Stimulated activated CD8-positive, alpha-beta memory T cell treated with anti-CD3 and anti-CD28 coated beads, Interleukin-12 subunit alpha, Interleukin-12 subunit beta, amount 100 ng/mL, for 4 hours (primary cell): ENCODE measurements around the gene EHD2.
"Not testable (repeated sequence)": the region's sequence is repeated elsewhere in the genome, so short reads cannot be mapped to it uniquely, and the experiment has no call there.

Source experiments
- DNase-seq: peaks from one replicate; pipeline ENCODE4 v3.0.0-alpha.2; 2020; ENCODE audit warnings: low read depth

EHD2 gene

GRCh38 chr19:47750752-47751151 lies 37.5 kb downstream of the EHD2 start:
- DNase-seq = no peak

DNA sequence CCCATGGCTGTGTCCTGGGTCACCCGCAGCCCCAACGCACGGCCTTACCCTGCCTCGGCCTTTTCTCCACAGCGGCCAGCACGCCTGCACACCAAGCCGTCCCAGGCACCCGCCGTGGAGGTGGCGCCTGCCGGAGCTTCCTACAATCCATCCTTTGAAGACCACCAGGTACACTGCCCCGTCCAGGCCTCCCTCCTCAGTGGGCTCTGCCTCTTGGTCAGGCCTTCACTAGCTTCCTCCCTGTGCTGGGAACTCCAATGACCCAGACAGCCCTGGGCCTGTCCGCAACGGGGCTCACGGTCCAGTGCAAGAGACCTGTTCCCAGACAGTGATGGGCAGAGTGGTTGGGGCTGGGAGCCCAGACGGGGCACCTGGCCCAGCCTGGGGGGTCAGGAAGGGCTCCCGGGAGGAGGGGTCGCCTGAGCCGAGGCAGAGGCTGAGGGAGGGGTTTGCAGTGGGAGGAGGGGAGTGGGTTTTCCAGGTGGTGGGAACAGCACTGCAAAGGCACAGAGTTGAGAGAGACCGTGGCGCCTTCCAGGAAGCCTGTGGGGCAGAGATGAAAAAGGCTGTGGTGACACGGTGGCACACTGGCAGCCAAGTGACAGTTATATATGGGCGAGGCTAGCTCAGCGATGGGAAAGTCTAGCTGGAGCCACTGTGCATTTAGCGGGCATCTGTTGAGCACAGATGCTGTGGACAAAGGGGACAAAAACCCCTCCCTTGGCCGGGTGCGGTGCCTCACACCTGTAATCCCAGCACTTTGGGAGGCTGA lies 39.4 kb downstream of the EHD2 start:
- DNase-seq = no peak

DNA sequence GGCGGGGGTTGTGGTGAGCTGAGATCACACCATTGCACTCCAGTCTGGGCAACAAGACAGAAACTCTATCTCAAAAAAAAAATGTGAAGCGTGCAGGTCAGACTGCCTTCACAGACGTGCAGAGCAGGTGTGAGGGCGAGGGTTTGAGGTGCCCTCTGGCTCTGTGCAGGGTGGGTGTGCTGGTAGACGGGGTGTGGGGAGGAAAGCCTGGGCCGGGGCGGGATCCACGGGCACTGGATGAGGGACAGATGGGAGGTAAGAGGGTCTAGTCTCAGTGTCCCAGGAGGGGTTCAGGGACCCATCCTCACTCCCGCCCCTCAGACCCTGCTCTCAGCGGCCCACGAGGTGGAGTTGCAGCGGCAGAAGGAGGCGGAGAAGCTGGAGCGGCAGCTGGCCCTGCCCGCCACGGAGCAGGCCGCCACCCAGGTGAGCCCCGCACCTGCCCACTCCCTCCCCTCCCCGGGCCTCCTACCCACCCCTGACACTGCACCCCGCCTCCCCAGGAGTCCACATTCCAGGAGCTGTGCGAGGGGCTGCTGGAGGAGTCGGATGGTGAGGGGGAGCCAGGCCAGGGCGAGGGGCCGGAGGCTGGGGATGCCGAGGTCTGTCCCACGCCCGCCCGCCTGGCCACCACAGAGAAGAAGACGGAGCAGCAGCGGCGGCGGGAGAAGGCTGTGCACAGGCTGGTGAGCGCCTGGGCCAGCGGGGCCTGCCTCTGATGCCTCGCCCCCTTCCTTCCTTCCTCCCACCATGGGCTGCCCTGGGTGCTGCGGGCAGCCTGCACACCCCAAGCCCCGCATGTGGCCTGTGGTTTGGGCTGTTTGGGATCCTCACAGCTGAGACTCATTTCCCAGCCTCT lies 41.2 kb downstream of the EHD2 start:
- DNase-seq = no peak

DNA sequence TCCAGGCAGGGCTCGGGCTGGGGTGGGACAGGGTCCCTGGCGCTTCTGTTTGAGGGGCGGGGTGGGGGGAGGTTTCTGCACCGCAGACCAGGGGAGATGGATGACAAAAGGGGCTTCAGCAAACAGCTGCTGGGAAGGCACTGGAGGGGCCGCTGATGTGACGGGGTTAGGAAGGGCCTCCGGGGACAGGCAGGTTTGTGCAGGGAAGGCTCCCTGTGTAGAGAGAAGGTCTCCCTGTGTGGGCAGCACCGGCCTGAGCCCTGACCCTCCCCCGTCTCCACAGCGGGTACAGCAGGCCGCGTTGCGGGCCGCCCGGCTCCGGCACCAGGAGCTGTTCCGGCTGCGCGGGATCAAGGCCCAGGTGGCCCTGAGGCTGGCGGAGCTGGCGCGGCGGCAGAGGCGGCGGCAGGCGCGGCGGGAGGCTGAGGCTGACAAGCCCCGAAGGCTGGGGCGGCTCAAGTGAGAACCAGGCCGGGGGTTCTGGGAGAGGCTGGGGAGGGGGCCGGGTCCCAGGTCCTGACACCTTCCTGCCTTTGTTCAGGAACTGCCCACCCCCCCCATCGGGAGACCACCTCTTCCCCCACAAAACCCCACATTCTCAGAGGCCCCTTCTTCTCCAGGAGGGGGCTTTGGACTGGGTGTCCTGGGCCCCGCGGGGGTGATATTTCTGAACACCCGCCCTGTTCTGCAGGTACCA lies 42.0 kb downstream of the EHD2 start:
- DNase-seq = no peak

GRCh38 chr19:47755762-47756626 lies 42.8 kb downstream of the EHD2 start:
- DNase-seq = no peak

GRCh38 chr19:47756627-47756929 lies 43.4 kb downstream of the EHD2 start:
- no peak for DNase-seq

DNA sequence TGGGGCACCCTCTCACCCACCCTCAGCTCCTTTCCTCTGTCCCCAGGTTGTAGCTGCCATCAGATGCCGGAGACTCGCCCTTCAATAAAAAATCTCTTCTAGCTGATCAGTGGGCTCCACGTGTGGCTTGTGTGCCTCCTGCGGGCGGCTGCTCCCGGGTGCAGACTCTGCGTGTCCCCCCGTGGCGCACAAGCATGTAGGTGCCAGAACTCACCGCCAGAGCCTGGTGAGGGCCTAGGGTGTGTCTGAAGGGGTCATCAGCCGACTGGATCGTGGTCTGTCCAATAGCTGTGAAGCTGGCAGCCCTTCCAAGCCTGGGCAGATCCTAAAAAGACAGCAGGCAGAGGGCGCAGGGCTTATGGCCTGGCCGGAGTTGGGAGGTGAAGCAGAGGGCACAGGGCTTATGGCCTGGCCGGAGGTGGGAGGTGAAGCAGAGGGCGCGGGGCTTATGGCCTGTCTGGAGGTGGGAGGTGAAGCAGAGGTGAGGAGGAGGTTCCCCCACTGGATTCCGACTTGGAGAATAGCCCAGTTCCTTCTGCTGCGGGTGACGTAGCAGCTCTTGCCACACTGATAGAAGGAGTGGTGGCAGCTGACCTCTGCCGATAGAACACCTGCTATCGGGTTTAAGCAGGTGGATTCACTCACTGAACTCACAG lies 43.9 kb downstream of the EHD2 start:
- no peak for DNase-seq

DNA sequence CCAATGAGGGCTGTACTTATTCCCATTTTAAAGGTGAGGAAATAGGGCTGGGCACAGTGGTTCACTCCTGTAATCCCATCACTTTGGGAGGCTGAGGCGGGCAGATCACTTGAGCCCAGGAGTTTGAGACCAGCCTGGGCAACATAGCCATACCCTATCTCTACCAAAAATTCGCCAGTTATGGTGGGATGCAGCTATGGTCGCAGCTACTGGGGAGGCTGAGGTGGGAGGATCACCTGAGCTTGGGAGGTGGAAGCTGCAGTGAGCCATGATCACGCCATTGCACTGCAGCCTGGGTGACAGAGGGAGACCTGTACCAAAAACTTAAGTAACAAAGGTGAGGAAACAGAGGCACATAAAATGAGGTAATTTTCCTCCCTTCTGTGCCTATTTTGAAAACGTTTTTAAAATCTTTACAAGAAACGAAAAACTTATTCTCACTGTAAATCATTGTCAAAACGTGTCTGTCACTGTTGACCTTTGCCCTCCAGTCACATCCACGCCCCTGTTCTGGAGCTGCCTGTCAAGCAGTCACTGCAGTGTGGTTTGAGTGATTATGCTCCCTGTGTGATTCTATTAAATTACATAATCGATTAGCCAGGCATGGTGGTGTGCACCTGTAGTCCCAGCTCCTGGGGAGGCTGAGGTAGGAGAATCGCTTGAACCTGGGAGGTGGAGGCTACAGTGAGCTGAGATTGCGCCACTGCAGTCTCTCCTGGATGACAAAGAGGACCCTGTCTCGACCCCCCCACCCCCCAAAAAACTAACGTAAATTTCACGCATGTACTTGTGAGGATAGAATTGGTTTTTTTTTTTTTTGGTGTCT lies 44.6 kb downstream of the EHD2 start:
- DNase-seq = no peak

DNA sequence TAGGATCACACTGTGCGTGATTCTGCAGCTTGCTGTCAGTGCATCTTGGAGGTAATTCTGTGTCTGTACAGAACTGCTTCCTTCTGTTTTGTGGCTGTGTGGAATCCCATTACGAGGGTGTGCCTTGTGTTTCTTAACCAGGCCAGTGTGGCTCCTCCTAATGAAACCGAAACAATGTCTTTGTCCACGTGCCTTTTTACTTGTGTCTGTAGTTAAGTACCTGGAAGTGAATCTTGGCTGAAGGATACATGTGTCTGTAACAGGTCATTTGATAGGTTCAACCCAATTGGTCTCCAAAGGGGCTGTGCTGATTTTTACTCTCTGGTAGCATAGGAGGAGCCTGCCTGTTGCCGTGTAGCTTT lies 45.2 kb downstream of the EHD2 start:
- no peak for DNase-seq

- no peak for DNase-seq
Measured at GRCh38 chr19:47760632-47760999, 47.4 kb downstream of the EHD2 start.

GRCh38 chr19:47761566-47761965 lies 48.3 kb downstream of the EHD2 start:
- no peak for DNase-seq

DNA sequence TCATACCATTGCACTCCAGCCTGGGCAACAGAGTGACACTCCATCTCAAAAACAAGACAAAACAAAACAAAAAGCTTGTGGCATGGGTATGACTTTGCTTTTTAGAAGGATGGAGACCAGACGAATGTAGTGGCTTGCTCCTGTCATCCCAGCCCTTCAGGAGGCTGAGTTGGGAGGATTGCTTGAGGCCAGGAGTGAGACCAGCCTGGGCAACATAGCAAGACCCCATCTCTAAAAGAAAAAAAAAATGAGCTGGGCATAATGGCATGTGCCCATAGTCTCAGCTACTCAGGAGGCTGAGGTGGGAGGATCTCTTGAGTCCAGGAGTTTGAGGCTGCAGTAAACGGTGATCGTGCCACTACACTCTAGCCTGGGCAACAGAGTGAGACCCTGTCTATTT lies 48.9 kb downstream of the EHD2 start:
- no peak for DNase-seq

GRCh38 chr19:47762615-47763308 lies 49.5 kb downstream of the EHD2 start:
- no peak for DNase-seq

DNA sequence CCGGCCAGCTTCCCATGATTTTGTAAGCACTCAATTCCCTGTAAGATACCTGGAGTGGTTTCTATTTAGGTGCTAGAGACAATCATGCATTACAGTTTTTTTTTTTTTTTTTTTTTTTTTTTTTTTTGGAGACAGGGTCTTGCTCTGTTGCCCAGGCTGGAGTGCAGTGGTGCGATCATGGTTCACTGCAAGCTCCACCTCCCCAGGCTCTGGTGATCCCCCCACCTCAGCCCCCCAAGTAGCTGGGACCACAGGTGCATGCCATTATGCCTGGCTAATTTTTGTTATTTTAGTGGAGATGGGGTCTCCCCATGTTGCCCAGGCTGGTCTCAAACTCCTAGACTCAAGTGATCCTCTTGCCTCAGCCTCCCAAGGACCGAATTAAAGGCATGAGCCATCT lies 51.5 kb downstream of the EHD2 start:
- not testable (repeated sequence) for DNase-seq

DNA sequence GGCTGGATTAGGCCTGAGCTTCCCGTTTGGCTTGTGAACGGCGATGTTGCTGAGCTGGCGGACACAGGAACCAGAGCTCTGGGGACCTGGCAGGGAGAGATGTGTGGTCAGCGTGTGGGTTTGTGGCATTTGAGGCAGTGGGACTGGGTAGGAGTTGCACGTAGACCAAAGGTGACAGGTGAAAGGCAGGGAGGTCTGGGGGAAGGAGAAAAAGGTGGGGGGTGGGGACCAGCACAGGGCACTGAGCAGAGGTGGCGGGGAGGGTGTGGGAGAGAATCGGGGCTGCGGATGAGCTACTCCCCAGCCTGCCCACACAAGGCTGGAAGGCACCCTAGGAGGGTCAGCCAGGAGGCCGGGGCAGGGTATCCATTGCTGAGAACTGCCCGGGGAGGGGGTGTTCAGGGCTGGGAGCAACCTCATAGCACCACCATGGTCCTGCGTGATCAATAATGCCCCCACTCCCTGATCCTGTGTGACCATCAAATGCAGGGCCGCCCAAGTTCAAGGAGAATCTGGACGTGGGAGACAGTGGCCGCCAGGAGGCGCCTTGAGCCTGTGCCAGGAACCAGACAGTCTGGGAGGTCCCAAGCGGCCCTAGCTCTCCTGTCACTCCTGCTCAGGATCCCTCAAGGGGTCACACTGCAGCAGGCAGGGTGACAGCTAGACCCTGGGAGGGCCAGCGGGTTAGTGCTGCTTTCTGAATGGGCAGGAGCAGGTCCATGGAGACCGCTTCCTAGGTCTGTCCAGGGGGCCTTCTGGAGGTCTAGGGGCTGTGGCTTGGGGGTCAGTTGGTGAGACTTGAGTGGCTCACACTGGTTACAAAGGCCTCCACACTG lies 52.5 kb downstream of the EHD2 start:
- no peak for DNase-seq

- DNase-seq = no peak
Measured at GRCh38 chr19:47766359-47766620, 53.1 kb downstream of the EHD2 start.

GRCh38 chr19:47766670-47767069 lies 53.4 kb downstream of the EHD2 start:
- no peak for DNase-seq

DNA sequence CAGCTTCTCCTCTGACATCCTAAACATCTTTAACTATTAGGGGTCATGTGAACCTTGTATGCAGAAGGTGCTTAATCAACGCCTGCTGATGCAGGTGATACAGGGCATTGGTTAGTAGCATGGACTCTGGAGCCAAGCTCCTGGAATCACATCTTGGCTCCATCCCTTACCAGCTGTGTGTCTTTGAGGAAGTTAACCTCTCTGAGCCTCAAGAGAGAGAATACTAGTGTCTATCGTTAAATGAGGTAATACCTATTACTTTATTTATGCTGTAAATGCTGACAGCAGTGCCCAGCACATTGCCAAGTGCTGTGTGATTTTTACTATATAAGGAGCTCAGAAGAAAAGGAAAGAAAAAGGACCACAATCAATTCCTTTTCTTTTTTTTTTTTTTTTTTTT lies 54.1 kb downstream of the EHD2 start:
- DNase-seq = no peak

GRCh38 chr19:47768604-47769003 lies 55.4 kb downstream of the EHD2 start:
- DNase-seq = no peak

DNA sequence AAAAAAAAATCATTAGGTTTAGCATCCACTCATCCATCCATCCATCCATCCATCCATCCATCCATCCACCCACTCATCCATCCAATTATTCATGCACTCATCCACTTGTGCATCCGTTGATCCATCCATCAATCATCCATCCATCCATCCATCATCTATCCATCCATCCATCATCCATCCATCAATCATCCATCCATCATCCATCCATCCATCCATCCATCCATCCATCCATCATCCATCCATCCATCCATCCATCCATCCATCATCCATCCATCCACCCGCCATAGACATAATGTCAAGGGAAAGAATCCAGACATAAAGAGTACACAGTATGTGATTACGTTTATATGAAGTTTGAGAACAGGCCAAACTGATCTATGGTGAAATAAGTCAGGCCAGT lies 56.3 kb downstream of the EHD2 start:
- DNase-seq = no peak
